Panc1 (cell line): ENCODE data around the gene ZNF528.

Experiments used
- POLR2AphosphoS5 ChIP-seq: IDR thresholded peaks from 2 replicates; pipeline ENCODE4 v1.6.1; 2012; ENCODE audit warnings: mild to moderate bottlenecking, low read depth, low read length, moderate library complexity
- SIN3A ChIP-seq: IDR thresholded peaks from 2 replicates; pipeline ENCODE4 v1.6.1; 2012; ENCODE audit warnings: low read depth, mild to moderate bottlenecking, low read length, moderate library complexity, borderline replicate concordance; ENCODE audit not compliant: insufficient read depth
- TF ChIP-seq, protein P1 (sequence below): fragments of 450-650 bp; IDR thresholded peaks from 2 replicates; pipeline ENCODE4 v1.5.1; 2017; ENCODE audit warnings: mild to moderate bottlenecking

- TF ChIP-seq, protein P1, sequence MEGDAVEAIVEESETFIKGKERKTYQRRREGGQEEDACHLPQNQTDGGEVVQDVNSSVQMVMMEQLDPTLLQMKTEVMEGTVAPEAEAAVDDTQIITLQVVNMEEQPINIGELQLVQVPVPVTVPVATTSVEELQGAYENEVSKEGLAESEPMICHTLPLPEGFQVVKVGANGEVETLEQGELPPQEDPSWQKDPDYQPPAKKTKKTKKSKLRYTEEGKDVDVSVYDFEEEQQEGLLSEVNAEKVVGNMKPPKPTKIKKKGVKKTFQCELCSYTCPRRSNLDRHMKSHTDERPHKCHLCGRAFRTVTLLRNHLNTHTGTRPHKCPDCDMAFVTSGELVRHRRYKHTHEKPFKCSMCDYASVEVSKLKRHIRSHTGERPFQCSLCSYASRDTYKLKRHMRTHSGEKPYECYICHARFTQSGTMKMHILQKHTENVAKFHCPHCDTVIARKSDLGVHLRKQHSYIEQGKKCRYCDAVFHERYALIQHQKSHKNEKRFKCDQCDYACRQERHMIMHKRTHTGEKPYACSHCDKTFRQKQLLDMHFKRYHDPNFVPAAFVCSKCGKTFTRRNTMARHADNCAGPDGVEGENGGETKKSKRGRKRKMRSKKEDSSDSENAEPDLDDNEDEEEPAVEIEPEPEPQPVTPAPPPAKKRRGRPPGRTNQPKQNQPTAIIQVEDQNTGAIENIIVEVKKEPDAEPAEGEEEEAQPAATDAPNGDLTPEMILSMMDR: no peak
- TF ChIP-seq POLR2AphosphoS5 (no peak), SIN3A (no peak)
Observed at GRCh38 chr19:52415711-52416110, 18.1 kb downstream of the ZNF528 start.
